Uterus (tissue), 2 donors: ENCODE results near the gene DUS2.

Experiments used
- POLR2A ChIP-seq, 2 donors: fragments of 450-650 bp; IDR thresholded peaks; one replicate each; pipeline ENCODE4 v1.6.1; 2016; ENCODE audit warnings: antibody characterized with exemption in 2 of 2, mild to moderate bottlenecking in 1 of 2, moderate library complexity in 1 of 2
- TF ChIP-seq, protein P1 (sequence below), 4 experiments: fragments of 200-600 bp in 2 of 4; fragments of 450-650 bp in 2 of 4; sonication (generic) in 2 of 4; IDR thresholded peaks; one replicate each; pipeline ENCODE4 v1.5.1; 2016 to 2019; ENCODE audit warnings: antibody characterized with exemption in 4 of 4, mild to moderate bottlenecking in 2 of 4, moderate library complexity in 1 of 4

DNA sequence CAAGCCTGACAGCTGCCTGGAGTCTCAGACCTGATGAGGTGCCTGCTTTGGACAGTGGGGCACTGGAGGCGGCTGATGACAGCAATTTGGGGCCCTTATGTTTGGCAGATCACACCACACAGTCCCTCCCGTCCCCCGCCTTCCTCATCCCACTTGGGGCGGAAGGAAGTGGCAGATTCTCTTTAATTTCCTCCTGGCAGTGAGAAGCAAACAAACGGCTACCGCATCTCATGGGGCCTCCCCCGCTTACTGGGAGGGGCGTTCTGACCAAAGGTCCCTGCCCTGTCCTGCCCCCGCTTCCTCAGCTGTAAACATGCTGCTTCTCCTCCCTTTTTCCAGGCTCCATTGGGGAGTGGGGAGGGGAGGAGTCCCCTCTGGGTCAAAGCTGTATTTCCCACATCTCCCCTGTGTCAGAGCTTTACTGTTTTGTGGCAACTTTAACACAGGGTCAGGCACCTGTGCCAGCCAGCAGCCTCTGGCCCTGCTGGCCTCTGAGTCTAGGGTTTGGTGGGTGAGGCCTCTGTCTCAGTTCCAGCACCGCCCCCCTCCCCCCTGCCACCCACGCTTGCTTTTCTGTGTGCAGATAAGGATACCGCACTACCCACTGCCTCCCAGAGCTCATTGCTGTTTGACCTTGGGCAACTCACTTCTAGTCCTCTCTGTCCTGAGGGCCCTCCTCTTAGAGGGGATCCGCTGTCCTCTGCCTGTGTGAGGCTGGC is 56.7 kb downstream of the DUS2 start:
- TF ChIP-seq, protein P1, sequence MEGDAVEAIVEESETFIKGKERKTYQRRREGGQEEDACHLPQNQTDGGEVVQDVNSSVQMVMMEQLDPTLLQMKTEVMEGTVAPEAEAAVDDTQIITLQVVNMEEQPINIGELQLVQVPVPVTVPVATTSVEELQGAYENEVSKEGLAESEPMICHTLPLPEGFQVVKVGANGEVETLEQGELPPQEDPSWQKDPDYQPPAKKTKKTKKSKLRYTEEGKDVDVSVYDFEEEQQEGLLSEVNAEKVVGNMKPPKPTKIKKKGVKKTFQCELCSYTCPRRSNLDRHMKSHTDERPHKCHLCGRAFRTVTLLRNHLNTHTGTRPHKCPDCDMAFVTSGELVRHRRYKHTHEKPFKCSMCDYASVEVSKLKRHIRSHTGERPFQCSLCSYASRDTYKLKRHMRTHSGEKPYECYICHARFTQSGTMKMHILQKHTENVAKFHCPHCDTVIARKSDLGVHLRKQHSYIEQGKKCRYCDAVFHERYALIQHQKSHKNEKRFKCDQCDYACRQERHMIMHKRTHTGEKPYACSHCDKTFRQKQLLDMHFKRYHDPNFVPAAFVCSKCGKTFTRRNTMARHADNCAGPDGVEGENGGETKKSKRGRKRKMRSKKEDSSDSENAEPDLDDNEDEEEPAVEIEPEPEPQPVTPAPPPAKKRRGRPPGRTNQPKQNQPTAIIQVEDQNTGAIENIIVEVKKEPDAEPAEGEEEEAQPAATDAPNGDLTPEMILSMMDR (IDR thresholded peaks at IDR 0.05), result no peak
- TF ChIP-seq POLR2A (IDR thresholded peaks at IDR 0.05), result no peak
